PC-9 (cell line): ENCODE measurements around the gene MMP17. TPM values are rescaled to one million over a fixed set of nuclear protein-coding genes. Genes with fewer than 3 reads are reported as not detected.

Experiments used
- BruUV-seq: library from RNA; stranded (reverse); fragments of 400-500 nt; replicated peaks from 2 replicates; lab custom pipeline; 2021; lab: Mats Ljungman, UMichigan
- CTCF ChIA-PET: fragments of 300-600 bp; sonication (Branson Sonifier 250); formaldehyde crosslinking; loops from one replicate; lab custom pipeline; 2022; ENCODE audit warnings: antibody characterized with exemption; lab: Charles Lee
- POLR2A ChIA-PET: fragments of 300-600 bp; sonication (Branson Sonifier 250); formaldehyde crosslinking; loops from one replicate; lab custom pipeline; 2022; ENCODE audit warnings: antibody characterized with exemption; ENCODE audit not compliant: unreplicated experiment; lab: Charles Lee
- DNase-seq, 2 experiments: peaks; one replicate each; pipeline versions ENCODE4 v3.0.0 to v3.0.0-alpha.2; 2015 to 2022; ENCODE audit warnings: mixed read lengths in 1 of 2
- H2AFZ ChIP-seq: fragments of 200-600 bp; sonication (generic); 2 replicates; pipeline ENCODE4 v1.8.1; 2017; ENCODE audit warnings: antibody characterized with exemption
- H3F3A ChIP-seq: fragments of 200-600 bp; sonication (generic); 2 replicates; pipeline ENCODE4 v1.8.1; 2017; ENCODE audit warnings: antibody characterized with exemption, mild to moderate bottlenecking, low read depth; ENCODE audit not compliant: insufficient read depth
- H3K27ac ChIP-seq: fragments of 200-600 bp; sonication (generic); 2 replicates; pipeline ENCODE4 v1.6.1; 2016; ENCODE audit warnings: mixed run types
- H3K27me3 ChIP-seq: fragments of 200-600 bp; sonication (generic); 2 replicates; pipeline ENCODE4 v1.6.1; 2016; ENCODE audit warnings: low read depth, mixed run types; ENCODE audit not compliant: insufficient read depth
- H3K36me3 ChIP-seq: fragments of 200-600 bp; sonication (generic); 2 replicates; pipeline ENCODE4 v1.6.1; 2016; ENCODE audit warnings: low read depth, mixed run types
- H3K4me1 ChIP-seq: fragments of 200-600 bp; sonication (generic); replicated peaks from 2 replicates; pipeline ENCODE4 v1.6.1; 2016; ENCODE audit warnings: mixed run types; ENCODE audit not compliant: insufficient read depth
- H3K4me2 ChIP-seq: fragments of 200-600 bp; sonication (generic); 2 replicates; pipeline ENCODE4 v1.6.1; 2017; ENCODE audit warnings: mixed run types
- H3K4me3 ChIP-seq: fragments of 200-600 bp; sonication (generic); 2 replicates; pipeline ENCODE4 v1.6.1; 2016; ENCODE audit warnings: mixed run types
- H3K79me2 ChIP-seq: fragments of 200-600 bp; sonication (generic); 2 replicates; pipeline ENCODE4 v1.6.1; 2017; ENCODE audit warnings: low read depth, mixed run types
- H3K9me2 ChIP-seq: fragments of 200-600 bp; sonication (generic); 2 replicates; pipeline ENCODE4 v1.8.1; 2017; ENCODE audit warnings: mild to moderate bottlenecking; ENCODE audit not compliant: insufficient read depth
- H3K9me3 ChIP-seq: fragments of 200-600 bp; sonication (generic); 2 replicates; pipeline ENCODE4 v1.8.1; 2016; ENCODE audit warnings: low read depth; ENCODE audit not compliant: insufficient read depth
- H4K20me1 ChIP-seq: fragments of 200-600 bp; sonication (generic); 2 replicates; pipeline ENCODE4 v1.8.1; 2017; ENCODE audit not compliant: insufficient read depth
- CTCF ChIP-seq: fragments of 200-600 bp; sonication (generic); conservative IDR thresholded peaks from 2 replicates; pipeline ENCODE4 v1.6.1; 2017; ENCODE audit warnings: mixed run types, antibody characterized with exemption, mild to moderate bottlenecking, moderate library complexity
- EZH2 ChIP-seq: fragments of 200-600 bp; sonication (generic); IDR thresholded peaks from 2 replicates; pipeline ENCODE4 v1.8.0; 2017; ENCODE audit warnings: antibody characterized with exemption, low read depth
- intact Hi-C: fragments of 100-400 bp; cut with micrococcal nuclease; formaldehyde crosslinking; loops from one replicate; pipeline ENCODE4 v1.10.0; 2022; ENCODE audit not compliant: unreplicated experiment
- total RNA-seq: library from RNA; stranded (reverse); gene quantifications from 2 replicates; pipeline ENCODE4 v1.2.3, GENCODE V29; 2021

The MMP17 gene
- total RNA-seq, 1 experiment from 2014 or later, result 3.3 TPM

GRCh38 chr12:131853832-131854797, 25.9 kb downstream of the MMP17 start:
- intact Hi-C loops, result loop anchor here (5.0 kb wide), 1 partner anchor 73 kb away; the partner anchor contains the start of gene PUS1
- Histone ChIP-seq H4K20me1 (no peaks in the 10 kb centered on the region), H3K27ac (no peak overlapping the region), H2AFZ (no peak overlapping the region), H3K9me2 (no peaks in the 10 kb centered on the region), H3K4me3 (no peak overlapping the region), H3K4me1 (peaks cover 23% of the 10 kb centered on the region), H3K9me3 (no peaks in the 10 kb centered on the region), H3K79me2 (no peaks in the 10 kb centered on the region), H3F3A (peaks cover 21% of the 10 kb centered on the region; the same call in 1 of the 2 replicates), H3K27me3 (no peaks in the 10 kb centered on the region), H3K4me2 (no peak overlapping the region), H3K36me3 (no peaks in the 10 kb centered on the region)
- POLR2A ChIA-PET, result interaction anchor here (0.5 kb wide), 1 partner anchor 128 kb away, joined by 3 read pairs; no protein-coding TSS in a partner anchor
- TF ChIP-seq EZH2, result no peak
- no peak for TF ChIP-seq CTCF
- BruUV-seq, result no TSS peak
- no peak for DNase-seq
- CTCF ChIA-PET, result no interaction called here

- POLR2A ChIA-PET, result no interaction called here
- Histone ChIP-seq H2AFZ (peak overlapping the region; percentile 74; the same call in 1 of the 2 replicates), H3F3A (peaks cover 27% of the 10 kb centered on the region), H3K4me3 (peak overlapping the region; percentile 50; the same call in 1 of the 2 replicates), H3K9me3 (no peaks in the 10 kb centered on the region), H3K27ac (no peak overlapping the region), H3K9me2 (no peaks in the 10 kb centered on the region), H3K36me3 (no peaks in the 10 kb centered on the region), H3K4me1 (peaks cover 31% of the 10 kb centered on the region), H4K20me1 (no peaks in the 10 kb centered on the region), H3K27me3 (no peaks in the 10 kb centered on the region), H3K79me2 (no peaks in the 10 kb centered on the region), H3K4me2 (peak overlapping the region; percentile 75)
- no peak for TF ChIP-seq EZH2
- TF ChIP-seq CTCF, result no peak
- CTCF ChIA-PET, result no interaction called here
- intact Hi-C loops, result loop anchor here (1.0 to 5.0 kb wide), 2 partner anchors 72 to 94 kb away; partner anchors contain the start of genes EP400 and PUS1
- no peak for DNase-seq
- no TSS peak for BruUV-seq
Measured at GRCh38 chr12:131854861-131855476, 26.8 kb downstream of the MMP17 start.

DNA sequence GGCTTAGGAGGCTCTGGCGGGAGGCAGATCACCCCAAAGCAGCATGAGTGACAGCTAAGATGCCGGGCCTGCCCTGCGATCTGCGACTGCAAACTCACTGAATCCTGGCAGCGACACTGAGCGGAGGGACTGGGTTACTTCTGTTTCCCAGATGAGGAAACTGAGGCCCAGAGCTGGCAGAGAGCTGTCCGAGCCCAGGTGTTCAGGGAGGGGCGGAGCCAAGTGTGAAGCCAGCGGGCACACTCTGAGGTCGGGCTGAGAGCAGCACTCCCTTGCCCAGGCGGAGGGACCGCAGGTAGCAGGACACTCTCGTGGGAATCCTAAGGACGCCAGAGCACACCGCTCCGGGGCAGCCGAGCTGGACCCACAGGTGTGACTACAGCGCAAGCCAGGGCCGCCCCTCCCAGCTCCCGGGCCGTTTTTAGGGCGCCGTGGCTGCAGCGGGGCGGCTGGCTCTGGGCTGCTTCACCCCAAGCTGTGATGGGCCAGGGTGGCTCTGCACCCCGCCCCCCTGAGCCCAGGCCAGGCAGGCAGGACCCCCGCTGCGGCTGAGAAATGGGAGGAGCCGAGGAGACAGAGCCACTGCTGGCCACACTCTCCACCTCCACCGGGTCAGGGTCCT, 27.4 kb downstream of the MMP17 start:
- Histone ChIP-seq H4K20me1 (no peaks in the 10 kb centered on the region), H3K9me2 (no peaks in the 10 kb centered on the region), H3K4me1 (peaks cover 34% of the 10 kb centered on the region), H3K36me3 (no peaks in the 10 kb centered on the region), H3K4me2 (peak overlapping the region; percentile 75), H3K79me2 (no peaks in the 10 kb centered on the region), H2AFZ (peak overlapping the region; percentile 74), H3K4me3 (peak overlapping the region; percentile 50; the same call in 1 of the 2 replicates), H3K27ac (no peak overlapping the region), H3K27me3 (no peaks in the 10 kb centered on the region), H3K9me3 (no peaks in the 10 kb centered on the region), H3F3A (peaks cover 31% of the 10 kb centered on the region)
- intact Hi-C loops, result loop anchor here (1.0 kb wide), 1 partner anchor 94 kb away; the partner anchor contains the start of gene EP400
- ChIA-PET CTCF (no interaction called here), POLR2A (no interaction called here)
- peak; percentile 70 to 84 for DNase-seq
- BruUV-seq, result no TSS peak
- TF ChIP-seq CTCF (no peak; the same call in 1 of the 2 replicates), EZH2 (no peak)
